ENCODE data around the gene PIP4K2C.

- TF ChIP-seq REST (IDR thresholded peaks at IDR 0.05) (no peak), RCOR1 (IDR thresholded peaks at IDR 0.05; ENCODE audit: low read depth, low read length) (no peak), USF2 (IDR thresholded peaks at IDR 0.05) (no peak), CHD2 (IDR thresholded peaks at IDR 0.05; ENCODE audit: low read length, partially characterized antibody) (no peak), CTCF (IDR thresholded peaks at IDR 0.05) (no peak), RARB (CRISPR knock-in tag; IDR thresholded peaks at IDR 0.05) (no peak), ESRRA (IDR thresholded peaks at IDR 0.05; ENCODE audit: borderline replicate concordance, low read length) (no peak), JUNB (IDR thresholded peaks at IDR 0.05) (no peak), POLR2A (IDR thresholded peaks at IDR 0.05; ENCODE audit: low read length) (no peak), RAD21 (conservative IDR thresholded peaks at IDR 0.05 in 1 of 2, IDR thresholded peaks at IDR 0.05 in 1 of 2) (no peak), EP300 (IDR thresholded peaks at IDR 0.05) (no peak)
Measured at GRCh38 chr12:57593187-57593586, 2.2 kb downstream of the PIP4K2C start.

All from A549 (cell line).